Hematopoietic multipotent progenitor cell treated with erythropoietin and hydrocortisone succinate and interleukin-3 and kit ligand, for 4 days (in vitro differentiated cells): ENCODE data around the gene KLHL30.

ENCODE experiments used
- DNase-seq: peaks from one replicate; pipeline ENCODE4 v3.0.0-alpha.2; 2015

The KLHL30 gene

GRCh38 chr2:238187618-238188548, 49.4 kb downstream of the KLHL30 start:
- no peak for DNase-seq

- no peak for DNase-seq
These were observed 52.0 kb downstream of the KLHL30 start for GRCh38 chr2:238190445-238190844.
